ENCODE measurements around the gene VIL1. TPM values are rescaled to one million over a fixed set of nuclear protein-coding genes. Genes with fewer than 3 reads are reported as not detected.

The VIL1 gene
- total and polyA plus RNA-seq, 12 donors = 0.09 to 4.5 (median 0.43) TPM; not detected in 6

DNA sequence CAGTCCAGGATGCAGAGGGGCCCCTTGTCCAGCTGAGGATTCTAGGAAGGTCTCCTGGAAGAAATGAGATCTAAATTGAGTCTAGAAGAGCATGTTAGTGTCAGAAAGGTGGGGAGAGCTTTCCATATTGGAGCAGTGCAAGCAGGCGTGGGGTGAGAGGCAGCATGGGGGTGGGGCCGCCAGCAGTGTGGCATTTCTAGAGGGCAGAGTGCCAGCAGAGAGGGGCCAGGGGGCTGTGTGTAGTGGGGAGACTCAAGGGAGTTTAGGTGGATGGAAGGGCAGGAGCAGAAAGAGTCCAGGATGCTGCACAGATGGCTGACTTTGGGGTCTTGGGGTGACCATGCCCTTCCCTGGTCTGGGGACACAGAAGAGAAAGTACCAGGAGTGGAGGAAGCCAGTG lies 2.1 kb downstream of the VIL1 start:
- no peaks in the 10 kb centered on the region for H3K27me3 ChIP-seq
- WGBS, 4 donors = 81 to 92% (median 90%) methylated on average over 2 of the region's 2 CpGs
- H3K4me1 ChIP-seq (replicated peaks in 1 of 2) = no peaks in the 10 kb centered on the region
- no peak for DNase-seq
- H3K36me3 ChIP-seq (replicated peaks in 1 of 2) = no peaks in the 10 kb centered on the region
- H3K27ac ChIP-seq = no peak overlapping the region
- TF ChIP-seq POLR2A (IDR thresholded peaks at IDR 0.05) = no peak
- no peak for TF ChIP-seq CTCF (IDR thresholded peaks at IDR 0.05)
- no peaks in the 10 kb centered on the region for H3K9me3 ChIP-seq (replicated peaks in 1 of 3)
- no peak overlapping the region for H3K4me3 ChIP-seq
- intact Hi-C loops (cut with DNase I) = no loop called here

- H3K9me3 ChIP-seq (replicated peaks in 1 of 3) = no peaks in the 10 kb centered on the region
- WGBS, 4 donors = 41 to 86% (median 83%) methylated on average over 3 to 9 of the region's 9 CpGs
- no peak overlapping the region for H3K27ac ChIP-seq
- no peaks in the 10 kb centered on the region for H3K4me1 ChIP-seq (replicated peaks in 1 of 2)
- TF ChIP-seq CTCF (IDR thresholded peaks at IDR 0.05) = no peak
- TF ChIP-seq POLR2A (IDR thresholded peaks at IDR 0.05) = no peak
- no peak overlapping the region for H3K4me3 ChIP-seq
- H3K36me3 ChIP-seq (replicated peaks in 1 of 2) = no peaks in the 10 kb centered on the region
- DNase-seq = no peak
- intact Hi-C loops (cut with DNase I) = no loop called here
- H3K27me3 ChIP-seq = no peaks in the 10 kb centered on the region
These were observed 3.6 kb downstream of the VIL1 start for GRCh38 chr2:218422403-218423086.

DNA sequence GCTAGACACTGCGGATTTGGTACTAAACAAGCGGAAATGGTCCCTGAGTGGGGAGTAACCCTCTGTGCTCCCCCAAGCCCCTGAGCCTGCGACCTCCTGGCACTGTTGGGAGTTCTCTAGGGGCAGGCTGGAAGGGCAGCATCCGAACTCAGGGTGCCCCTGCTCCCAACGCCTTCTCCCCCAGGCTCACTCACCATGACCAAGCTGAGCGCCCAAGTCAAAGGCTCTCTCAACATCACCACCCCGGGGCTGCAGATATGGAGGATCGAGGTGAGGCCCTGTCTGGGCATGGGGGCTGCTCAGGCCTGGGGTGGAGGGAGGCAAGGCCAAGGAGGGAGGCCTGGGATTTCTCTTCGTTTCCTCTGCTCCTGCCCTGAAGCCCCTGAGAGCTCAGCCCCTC lies 4.7 kb downstream of the VIL1 start:
- no peak for TF ChIP-seq CTCF (IDR thresholded peaks at IDR 0.05)
- no peak for TF ChIP-seq POLR2A (IDR thresholded peaks at IDR 0.05)
- H3K36me3 ChIP-seq (replicated peaks in 1 of 2) = no peaks in the 10 kb centered on the region
- intact Hi-C loops (cut with DNase I) = no loop called here
- no peaks in the 10 kb centered on the region for H3K27me3 ChIP-seq
- H3K4me3 ChIP-seq = no peak overlapping the region
- H3K9me3 ChIP-seq (replicated peaks in 1 of 3) = no peaks in the 10 kb centered on the region
- no peaks in the 10 kb centered on the region for H3K4me1 ChIP-seq (replicated peaks in 1 of 2)
- H3K27ac ChIP-seq = no peak overlapping the region
- 84 to 92% (median 88%) methylated on average over 6 to 9 of the region's 9 CpGs for WGBS, 4 donors
- no peak for DNase-seq

GRCh38 chr2:218425531-218425930 lies 6.6 kb downstream of the VIL1 start:
- DNase-seq = no peak
- no peaks in the 10 kb centered on the region for H3K4me1 ChIP-seq (replicated peaks in 1 of 2)
- no peak overlapping the region for H3K4me3 ChIP-seq
- no peaks in the 10 kb centered on the region for H3K36me3 ChIP-seq (replicated peaks in 1 of 2)
- intact Hi-C loops (cut with DNase I) = no loop called here
- no peak for TF ChIP-seq CTCF (IDR thresholded peaks at IDR 0.05)
- TF ChIP-seq POLR2A (IDR thresholded peaks at IDR 0.05) = no peak
- H3K27ac ChIP-seq = no peak overlapping the region
- no peaks in the 10 kb centered on the region for H3K9me3 ChIP-seq (replicated peaks in 1 of 3)
- WGBS, 4 donors = 71 to 100% (median 82%) methylated on average over 2 to 10 of the region's 10 CpGs
- no peaks in the 10 kb centered on the region for H3K27me3 ChIP-seq

Data from adrenal gland (tissue), 12 donors.